ENCODE results near the gene LGALS9C.
"Not testable (repeated sequence)": the region's sequence is repeated elsewhere in the genome, so short reads cannot be mapped to it uniquely, and the experiment has no call there.

The LGALS9C gene

DNA sequence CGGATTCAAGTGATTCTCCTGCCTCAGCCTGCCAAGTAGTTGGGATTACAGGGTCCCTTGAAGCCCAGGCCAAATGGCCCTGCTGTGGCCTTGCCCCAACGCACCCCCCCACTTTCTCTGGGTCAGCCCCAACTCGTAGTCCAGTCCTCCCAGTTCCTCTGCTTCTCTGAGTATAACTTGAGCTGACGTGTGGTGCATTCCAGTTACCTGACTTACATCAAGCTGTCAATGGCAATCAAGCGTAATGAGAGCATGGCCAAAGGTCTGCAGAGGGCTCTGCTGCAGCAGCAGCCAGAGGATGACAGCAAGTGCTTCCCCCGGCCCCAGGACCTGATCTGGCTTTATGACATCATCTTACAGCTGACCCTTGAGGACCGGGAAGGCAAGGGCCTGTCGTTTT, 50.8 kb downstream of the LGALS9C start:
- not testable (repeated sequence) for DNase-seq (ENCODE audit: extremely low read depth, low read depth)

GRCh38 chr17:18528435-18528834, 51.8 kb downstream of the LGALS9C start:
- DNase-seq (ENCODE audit: extremely low read depth, low read depth) = not testable (repeated sequence)

DNA sequence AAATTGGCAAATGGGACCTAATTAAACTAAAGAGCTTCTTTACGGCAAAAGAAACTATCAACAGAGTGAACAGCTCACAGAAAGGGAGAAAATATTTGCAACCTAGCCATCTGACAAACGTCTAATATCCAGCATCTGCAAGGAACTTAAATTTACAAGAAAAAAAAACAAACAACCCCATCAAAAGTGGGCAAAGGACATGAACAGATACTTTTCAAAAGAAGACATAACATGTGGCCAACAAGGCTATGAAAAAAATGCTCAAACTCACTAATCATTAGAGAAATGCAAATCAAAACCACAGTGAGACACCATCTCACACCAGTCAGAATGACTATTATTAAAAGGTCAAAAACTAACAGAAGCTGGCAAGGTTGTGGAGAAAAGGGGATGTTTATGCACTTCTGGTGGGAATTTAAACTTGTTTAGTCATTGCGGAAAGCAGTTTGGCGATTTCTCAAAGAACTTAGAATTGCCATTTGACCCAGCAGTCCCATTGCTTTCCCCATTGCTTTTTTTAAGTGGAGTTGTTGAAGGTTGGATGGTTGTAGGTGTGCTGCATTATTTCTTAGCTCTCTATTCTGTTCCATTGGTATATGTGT, 52.4 kb downstream of the LGALS9C start:
- DNase-seq (ENCODE audit: extremely low read depth, low read depth) = not testable (repeated sequence)

DNA sequence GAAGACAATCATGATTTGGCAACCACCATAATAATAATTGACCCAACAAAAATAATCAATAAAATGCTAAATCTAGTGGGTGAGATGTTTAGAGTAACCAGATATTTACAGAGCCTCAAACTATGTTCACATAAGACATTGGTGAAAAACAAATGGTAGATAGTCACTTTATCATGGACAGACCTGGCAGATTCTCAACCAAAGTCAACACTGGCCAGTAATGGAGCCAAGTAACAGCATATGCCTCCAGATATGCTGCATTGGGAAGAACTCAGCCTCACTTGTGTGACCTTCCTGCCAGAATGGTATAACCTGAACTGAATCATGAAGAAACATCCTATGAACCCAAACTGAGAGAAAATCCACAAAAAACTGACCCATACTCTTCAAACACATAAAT, 53.8 kb downstream of the LGALS9C start:
- not testable (repeated sequence) for DNase-seq (ENCODE audit: extremely low read depth, low read depth)

DNA sequence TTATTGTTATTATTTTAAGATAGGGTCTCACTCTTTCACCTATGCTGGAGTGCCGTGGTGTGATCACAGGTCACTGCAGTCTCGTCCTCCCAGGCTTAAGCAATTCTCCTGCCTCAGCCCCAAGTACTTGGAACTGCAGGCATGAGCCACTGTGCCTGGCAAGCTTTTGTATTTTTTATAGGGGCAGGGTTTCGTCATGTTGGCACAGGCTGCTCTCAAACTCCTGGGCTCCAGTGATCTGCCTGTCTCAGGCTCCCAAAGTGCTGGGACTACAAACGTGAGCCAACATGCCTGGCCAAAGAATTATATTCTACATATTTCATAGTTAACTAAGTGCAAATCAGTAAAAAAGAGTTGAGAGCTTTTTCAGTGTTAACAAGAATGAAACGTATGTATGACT, 65.6 kb downstream of the LGALS9C start:
- not testable (repeated sequence) for DNase-seq (ENCODE audit: extremely low read depth, low read depth)

DNA sequence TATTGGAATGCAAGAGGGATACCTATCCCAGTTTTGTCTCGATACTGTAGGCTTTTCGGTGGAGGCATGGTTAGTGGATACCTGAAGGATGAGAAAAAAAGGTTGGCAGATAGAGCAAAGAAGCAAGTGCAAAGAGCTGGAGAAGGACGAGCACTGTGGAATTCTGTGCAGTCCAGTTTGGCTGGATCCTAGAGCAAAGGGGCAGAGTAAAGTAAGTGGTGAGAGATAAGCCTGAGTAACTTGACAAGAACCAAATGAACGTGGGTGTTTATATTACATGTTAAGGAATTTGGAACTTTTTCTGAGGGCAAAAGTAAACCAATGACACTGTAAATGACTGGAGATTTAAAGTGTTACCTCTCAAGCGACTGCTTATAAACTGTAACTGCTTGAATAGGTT, 66.3 kb downstream of the LGALS9C start:
- DNase-seq (ENCODE audit: extremely low read depth, low read depth) = not testable (repeated sequence)

Data from AG09319 (cell line).